Measurements from ENCODE around the gene TAF1. TPM values are rescaled to one million over a fixed set of nuclear protein-coding genes. Genes with fewer than 3 reads are reported as not detected.
"Not testable (repeated sequence)": the region's sequence is repeated elsewhere in the genome, so short reads cannot be mapped to it uniquely, and the experiment has no call there.

Gene TAF1
- total RNA-seq, 1 donor, result 37.6 TPM

GRCh38 chrX:71393919-71394318, 27.8 kb downstream of the TAF1 start:
- no peak for DNase-seq (ENCODE audit: low read depth)
- H3K4me3 ChIP-seq (ENCODE audit: low read depth, low read length), result no peak overlapping the region
- TF ChIP-seq CTCF (IDR thresholded peaks at IDR 0.05; ENCODE audit: insufficient read depth, low read depth, low read length), result no peak

GRCh38 chrX:71396576-71396975, 30.4 kb downstream of the TAF1 start:
- no peak overlapping the region for H3K4me3 ChIP-seq (ENCODE audit: low read depth, low read length)
- no peak for DNase-seq (ENCODE audit: low read depth)
- no peak for TF ChIP-seq CTCF (IDR thresholded peaks at IDR 0.05; ENCODE audit: insufficient read depth, low read depth, low read length)

GRCh38 chrX:71400710-71401109, 34.6 kb downstream of the TAF1 start:
- no peak for DNase-seq (ENCODE audit: low read depth)

GRCh38 chrX:71416260-71416659, 50.1 kb downstream of the TAF1 start:
- not testable (repeated sequence) for H3K4me3 ChIP-seq (ENCODE audit: low read depth, low read length); DNase-seq (ENCODE audit: low read depth)

More at GRCh38 chrX:71400710-71401109, 34.6 kb downstream of the TAF1 start:
- TF ChIP-seq CTCF (IDR thresholded peaks at IDR 0.05; ENCODE audit: insufficient read depth, low read depth, low read length), result no peak
- no peak overlapping the region for H3K4me3 ChIP-seq (ENCODE audit: low read depth, low read length)

- TF ChIP-seq CTCF (IDR thresholded peaks at IDR 0.05; ENCODE audit: insufficient read depth, low read depth, low read length), result no peak
- H3K4me3 ChIP-seq (ENCODE audit: low read depth, low read length), result no peak overlapping the region
- DNase-seq (ENCODE audit: low read depth), result no peak
Observed at GRCh38 chrX:71420686-71421085, 54.5 kb downstream of the TAF1 start.

GRCh38 chrX:71432733-71433132, 66.6 kb downstream of the TAF1 start:
- no peak for DNase-seq (ENCODE audit: low read depth)
- H3K4me3 ChIP-seq (ENCODE audit: low read depth, low read length), result no peak overlapping the region
- no peak for TF ChIP-seq CTCF (IDR thresholded peaks at IDR 0.05; ENCODE audit: insufficient read depth, low read depth, low read length)

GRCh38 chrX:71438750-71439149, 72.6 kb downstream of the TAF1 start:
- TF ChIP-seq CTCF (IDR thresholded peaks at IDR 0.05; ENCODE audit: insufficient read depth, low read depth, low read length), result no peak
- no peak for DNase-seq (ENCODE audit: low read depth)
- H3K4me3 ChIP-seq (ENCODE audit: low read depth, low read length), result no peak overlapping the region

Measured in fibroblast of villous mesenchyme (primary cell).